GM19463 (cell line): ENCODE results near the gene CNRIP1.

ENCODE experiments used
- ATAC-seq: cut with Tn5 transposase; IDR thresholded peaks from one replicate; pipeline ENCODE4 v1.9.1; 2021; ENCODE audit warnings: mild to moderate bottlenecking, moderate library complexity; ENCODE audit not compliant: unreplicated experiment

The CNRIP1 gene

DNA sequence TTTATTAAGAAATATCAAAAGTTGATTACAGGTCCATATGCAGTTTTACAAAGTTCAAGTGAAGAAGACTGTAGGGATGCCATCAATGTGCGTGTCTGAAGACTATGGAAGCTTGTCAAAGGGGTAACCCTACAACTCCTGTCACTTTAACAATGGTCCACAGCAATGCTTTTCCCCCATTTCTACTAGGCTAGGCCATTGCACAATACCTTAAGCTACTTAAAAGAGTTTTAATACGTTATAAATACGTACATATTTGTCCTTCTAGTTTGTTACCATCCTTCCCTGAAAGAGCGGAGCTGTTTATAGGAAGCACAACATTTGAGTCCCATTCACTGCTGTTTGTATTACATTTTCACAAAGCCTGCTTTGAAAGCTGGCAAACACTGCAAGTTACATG is 26.7 kb downstream of the CNRIP1 start:
- ATAC-seq, result no peak

DNA sequence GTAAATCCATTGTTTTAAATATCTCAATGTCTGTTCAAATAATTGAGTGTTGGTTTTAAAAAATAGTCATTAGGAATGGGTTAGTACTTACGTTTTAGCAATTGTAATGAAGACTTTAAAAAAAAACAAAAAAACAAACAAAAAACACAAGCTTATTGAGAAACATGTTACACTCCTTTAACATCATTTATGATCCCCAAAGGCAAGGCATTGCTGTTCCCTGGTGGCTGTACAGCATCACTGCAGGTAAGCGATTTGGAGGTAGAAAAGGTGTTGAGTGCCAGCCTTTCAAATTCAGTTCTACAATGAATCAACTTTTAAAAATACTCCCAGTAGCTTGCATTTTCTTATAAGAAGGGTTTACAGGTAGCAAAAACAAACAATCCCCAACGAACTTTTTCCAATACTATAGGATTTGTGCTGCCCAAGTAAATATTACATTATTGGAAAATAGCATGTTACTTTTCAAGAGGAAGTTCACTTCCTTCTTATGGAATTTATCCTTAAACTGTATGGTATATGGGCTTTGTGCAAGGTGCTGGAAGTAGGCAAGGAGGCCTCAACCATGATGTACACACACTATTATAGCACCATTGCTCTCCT is 27.5 kb downstream of the CNRIP1 start:
- no peak for ATAC-seq

DNA sequence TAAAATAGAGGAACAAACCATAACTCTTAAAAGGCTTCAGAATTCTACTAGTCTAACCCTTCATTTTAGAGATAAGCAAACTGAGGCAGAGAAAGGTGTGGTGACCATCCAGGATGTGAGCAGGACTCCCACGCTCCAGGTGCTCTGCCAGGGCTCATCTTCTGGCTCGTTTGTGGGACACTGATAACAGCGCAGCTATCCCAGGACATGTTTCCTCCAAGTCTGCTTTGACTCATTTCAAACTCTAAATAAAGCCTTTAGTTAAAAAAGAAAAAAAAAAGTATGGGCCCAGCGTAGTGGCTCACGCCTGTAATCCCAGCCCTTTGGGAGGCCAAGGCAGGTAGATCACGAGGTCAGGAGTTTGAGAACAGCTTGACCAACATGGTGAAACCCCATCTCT is 28.4 kb downstream of the CNRIP1 start:
- ATAC-seq, result no peak

DNA sequence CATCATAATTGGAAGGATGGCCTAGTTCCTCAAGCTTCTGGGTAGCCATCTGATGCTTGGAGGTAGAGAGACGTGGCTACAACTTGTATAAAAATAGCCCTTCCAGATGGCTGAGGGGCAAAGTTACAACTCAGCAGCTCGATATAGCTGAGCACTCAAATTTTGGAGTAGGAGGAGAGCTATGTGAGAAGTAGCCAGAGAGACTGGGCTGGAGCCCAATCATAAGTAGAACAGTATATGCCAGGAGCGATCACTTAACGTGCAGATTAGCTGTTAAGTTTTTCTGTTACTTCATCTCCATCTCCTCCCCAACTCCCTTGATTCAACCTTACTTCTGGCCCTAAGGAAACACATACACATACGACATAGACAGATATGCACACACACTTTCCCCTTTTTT is 28.8 kb downstream of the CNRIP1 start:
- ATAC-seq, result no peak

DNA sequence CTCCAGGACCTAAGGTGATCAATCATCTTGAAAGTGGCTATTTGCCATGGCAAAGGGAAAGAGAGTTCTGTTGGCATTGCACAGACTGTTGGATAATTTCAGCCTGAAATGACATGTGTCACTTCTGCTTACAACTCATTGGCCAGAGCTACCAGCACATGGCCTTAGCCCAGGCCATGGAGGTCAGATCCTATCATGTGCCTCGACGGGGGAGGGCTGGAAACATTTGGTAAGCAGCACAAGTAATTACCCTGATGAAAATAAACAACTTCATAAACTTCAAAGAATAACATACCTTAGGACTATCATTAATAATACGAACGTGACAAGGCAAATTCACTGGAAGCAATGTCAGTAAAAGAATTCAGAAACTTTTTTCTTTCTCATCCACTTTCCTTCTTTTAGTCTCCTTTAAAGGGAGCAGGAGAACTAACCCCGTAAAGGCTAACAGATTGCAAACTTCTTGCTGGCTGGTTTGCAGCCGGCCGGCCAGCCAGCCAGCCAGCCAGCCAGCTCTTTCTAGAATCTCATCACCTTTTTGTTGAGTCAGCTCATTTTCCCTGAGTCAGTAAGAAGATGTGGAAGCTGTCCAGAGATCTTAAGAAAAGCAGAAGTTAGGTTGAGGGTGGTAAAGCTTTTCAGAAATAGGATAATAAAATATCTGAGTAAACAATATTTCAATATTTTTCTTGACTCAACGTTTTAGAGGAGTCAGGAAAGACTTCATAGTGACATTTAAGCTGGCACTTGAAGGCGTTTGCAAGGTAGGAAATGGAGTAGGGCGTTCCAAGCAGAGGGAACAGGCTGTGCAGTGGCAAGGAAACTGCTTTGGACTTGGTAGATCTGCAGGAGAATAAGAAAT is 31.9 kb downstream of the CNRIP1 start:
- ATAC-seq, result no peak

DNA sequence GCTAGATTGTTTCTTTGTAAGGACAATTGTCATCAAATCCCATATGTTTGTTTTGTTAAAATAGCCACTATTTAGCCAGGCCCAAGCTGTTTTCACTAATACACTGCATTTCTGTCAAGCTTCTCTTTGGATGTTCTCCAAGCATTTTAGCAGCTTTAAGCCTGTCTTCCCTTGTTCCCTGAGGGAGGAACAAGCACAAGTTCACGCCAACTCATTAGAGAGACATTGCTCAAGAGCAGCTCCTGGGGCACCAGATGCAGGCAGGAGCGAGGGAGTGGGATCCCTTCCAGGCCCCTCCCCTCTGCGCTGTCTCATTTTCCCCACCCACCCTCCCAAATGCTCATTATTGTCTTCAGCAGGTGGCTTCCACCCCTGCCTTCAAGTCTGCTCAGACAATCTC is 34.9 kb downstream of the CNRIP1 start:
- ATAC-seq, result no peak

DNA sequence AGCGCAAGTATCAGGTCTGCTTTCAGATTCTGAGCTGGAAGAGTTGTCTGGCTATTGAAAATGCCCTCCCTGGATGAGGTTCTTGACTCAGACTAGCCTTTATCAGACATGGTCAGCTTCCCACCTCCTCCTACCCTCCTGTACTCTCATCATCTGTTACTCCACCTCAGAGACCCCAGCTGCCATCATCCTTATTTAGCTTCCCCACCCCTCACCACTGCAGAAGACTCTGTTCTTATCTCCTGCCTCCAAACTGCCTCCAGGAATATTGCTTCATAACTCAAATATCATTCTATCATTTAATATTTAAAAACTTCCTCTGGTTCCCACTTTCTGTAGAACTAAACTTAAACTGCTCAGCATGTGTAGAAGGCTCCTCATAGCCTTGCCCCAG is 36.3 kb downstream of the CNRIP1 start:
- ATAC-seq, result no peak

DNA sequence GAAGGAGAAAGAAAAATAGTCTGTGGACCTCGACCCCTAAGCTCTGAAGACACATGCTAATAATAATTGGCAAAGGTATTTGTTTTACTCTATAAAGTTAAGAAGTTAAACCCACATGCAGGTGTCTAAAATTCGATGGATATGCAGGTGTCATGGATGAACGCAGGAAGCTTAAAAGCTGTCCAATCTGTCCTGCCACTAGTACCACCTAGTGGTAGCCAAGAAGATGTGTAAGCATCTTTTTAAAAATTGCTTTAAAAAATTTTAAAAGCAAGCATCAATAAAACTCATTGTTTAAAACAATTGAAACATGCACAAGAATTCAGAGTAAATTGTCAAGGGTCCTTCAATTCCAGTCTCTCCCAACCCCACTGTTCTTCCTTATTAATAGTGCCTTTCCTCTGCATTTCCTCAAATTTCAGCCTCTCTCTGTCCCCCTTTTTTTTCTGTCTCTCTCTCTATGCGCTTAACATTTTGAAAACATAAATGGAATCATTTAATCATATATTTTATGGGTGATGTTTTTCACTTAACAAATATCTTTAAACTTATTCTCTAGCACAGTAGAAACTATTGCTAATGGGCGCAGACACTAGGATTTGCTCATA is 36.8 kb downstream of the CNRIP1 start:
- no peak for ATAC-seq

DNA sequence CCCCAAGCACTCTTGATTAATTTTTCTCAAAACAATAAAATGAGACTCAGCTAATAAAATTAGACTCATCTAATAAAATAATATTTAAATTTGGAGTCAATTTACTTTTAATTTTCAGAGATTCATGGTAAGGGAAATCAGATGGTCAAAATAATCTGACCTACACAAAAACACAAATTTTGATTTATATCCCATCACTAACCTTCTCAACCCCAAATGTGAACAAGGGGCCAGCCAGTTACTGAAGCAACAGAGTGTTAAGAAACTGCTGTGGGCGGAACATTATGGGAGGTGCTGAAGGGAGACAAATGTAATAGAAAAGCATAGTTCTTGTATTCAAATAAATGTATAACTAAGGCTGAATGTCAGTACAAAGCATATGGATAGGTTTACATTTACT is 39.0 kb downstream of the CNRIP1 start:
- ATAC-seq, result no peak

DNA sequence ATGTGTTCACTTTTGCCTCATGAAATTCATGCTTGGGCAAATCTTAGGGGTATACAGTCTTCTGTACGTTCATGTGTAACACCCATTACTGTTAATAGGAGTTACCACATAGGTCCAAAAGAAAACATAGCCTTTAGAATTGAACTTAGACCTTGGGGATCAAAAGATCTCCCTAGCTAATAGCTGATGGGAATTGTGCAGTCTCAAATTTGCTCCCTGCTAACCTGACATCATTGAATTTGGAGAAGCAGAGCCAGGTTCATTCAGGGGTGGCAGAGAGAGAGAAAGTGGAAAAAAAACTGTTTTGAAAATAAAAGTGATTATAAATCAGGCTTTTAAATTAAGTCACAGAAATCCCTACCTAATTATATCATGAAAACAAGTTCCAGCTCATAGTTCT is 39.4 kb downstream of the CNRIP1 start:
- ATAC-seq, result no peak

DNA sequence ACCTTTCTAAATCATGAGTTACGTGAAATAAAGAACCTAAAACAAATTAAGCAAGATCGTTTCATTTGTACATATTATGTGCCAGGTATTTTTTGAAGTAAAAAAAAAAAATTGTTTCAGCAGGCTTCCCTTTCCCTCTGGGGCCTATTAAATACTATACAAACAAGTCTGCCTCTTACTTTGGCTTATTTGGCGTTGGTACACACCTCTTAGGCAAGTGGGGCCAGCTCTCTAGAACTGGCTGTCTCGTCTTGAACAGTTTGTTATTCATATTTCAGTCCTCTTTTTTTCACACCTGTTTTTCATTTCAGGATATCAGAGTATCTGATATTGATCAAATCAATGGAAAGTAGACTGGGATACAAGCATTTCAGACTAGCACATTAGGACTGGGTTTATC is 40.1 kb downstream of the CNRIP1 start:
- ATAC-seq, result no peak

DNA sequence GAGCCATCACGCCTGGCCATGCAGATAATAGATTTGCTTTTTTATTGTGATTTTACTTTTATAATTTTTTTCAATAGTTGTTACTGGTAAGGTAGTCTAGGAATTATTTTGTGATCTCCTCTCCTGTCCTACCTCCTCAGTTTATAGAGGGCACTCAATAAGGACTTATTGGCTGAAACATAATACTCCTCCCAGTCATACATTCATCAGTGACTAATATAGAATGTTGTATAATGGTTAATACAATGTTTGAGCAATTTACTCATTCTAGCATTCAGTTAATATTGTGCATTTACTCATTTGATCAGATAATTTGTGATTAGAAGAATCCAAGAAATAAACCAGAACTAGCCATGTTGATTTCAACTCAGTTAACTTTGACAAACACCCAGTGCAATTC is 41.6 kb downstream of the CNRIP1 start:
- ATAC-seq, result no peak

DNA sequence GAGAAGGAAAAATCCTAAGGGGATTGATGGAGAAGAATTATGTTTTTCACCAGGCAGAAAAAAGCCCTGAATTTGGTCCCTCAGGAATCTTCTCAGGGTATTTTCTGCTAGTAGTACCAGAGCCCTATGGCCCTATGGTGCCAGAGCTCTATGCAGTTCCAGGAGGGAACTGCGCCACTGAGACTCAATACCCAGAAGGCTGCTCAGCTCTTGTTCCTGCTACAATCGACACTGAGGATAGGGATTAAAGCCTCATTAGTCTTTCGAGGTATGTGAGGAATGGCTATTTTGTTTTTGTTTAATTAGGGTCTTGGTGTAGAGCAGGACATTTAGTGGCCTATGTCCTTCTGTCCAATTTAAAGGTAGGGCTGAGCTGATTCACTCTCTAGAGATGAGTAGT is 45.7 kb downstream of the CNRIP1 start:
- no peak for ATAC-seq

DNA sequence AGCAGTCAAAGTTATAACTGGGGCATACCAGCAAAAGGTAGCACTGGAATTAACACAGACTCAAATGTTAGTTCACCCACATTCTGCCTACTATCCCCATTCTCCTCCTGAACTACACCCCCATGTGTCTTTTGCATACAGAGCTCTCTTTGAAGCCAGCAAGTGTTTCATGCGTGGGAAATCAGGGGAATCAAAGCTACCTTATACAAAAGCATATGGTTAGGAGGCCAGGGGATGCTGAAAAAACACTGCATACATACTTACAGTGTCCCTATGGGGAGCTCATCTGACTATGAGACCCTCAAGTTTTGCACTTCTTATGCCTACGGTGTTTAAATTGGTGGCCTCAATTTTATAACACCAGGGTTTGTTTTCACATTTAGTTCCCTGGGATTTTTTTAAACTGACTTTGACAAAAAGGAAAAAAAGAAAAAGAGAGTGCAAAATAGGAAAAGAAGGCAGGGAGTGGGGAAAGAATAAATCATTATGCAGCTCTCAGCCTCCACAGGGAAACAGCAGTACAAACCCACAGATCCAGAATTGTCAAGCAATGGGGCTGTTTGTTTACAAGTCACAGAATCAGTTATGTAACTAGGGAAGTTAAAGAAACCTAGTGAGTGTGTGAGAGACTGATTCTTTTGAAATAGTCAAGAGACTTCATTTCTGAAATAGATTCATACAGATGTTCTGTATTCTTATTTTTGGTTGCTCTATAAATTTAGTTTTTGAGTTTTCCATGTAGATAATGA is 47.3 kb downstream of the CNRIP1 start:
- no peak for ATAC-seq

DNA sequence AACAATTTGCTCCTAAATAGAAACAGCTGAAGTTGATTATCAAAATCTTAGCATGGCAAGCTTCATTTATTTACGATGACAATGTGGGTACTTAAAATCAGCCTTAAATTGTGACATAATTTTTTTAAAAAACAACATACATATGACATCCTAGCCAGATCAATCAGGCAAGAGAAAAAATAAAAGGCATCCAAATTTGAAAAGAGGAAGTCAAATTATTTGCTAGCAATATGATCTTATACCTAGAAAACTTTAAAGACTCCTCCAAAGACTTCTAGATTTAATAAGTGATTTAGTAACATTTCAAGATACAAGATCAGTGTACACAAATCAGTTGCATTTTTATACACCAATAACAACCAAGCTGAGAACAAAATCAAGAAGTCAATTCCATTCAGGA is 53.1 kb downstream of the CNRIP1 start:
- no peak for ATAC-seq

DNA sequence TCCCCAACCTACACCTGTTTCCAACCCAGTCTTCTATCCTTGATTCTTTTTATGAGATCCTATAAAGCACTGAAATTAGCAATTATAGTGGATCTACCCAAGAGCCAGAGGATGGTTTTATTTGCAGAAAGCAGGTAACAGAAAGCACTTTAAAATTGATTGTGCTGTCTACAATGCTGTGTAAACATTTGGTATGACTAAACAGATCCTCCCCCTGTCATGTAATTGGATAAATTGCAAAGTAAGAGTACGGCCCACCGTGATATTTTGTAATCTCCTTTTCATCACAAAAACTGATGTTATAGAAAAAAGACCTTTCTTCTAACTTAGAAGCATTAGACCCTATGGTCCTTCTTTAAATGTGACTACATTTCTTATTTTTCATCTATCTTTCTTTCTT is 56.1 kb downstream of the CNRIP1 start:
- ATAC-seq, result no peak

DNA sequence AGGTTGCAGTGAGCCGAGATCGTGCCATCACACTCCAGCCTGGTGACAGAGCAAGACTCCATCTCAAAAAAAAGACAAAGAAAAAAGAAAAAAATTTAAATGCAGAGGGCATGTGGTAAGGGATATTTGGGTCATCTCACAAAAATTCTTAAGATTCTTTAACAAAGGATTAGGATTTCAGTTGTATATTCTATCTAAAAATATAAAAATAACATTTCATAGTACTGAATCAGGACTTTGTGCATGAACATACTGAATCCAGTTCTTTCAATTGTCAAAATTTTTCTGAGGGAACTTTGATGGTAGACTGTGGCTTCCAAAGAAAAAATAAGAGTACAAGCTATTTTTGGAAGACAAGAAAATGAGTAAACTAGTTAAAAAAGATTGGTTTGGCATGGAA is 60.9 kb downstream of the CNRIP1 start:
- no peak for ATAC-seq

DNA sequence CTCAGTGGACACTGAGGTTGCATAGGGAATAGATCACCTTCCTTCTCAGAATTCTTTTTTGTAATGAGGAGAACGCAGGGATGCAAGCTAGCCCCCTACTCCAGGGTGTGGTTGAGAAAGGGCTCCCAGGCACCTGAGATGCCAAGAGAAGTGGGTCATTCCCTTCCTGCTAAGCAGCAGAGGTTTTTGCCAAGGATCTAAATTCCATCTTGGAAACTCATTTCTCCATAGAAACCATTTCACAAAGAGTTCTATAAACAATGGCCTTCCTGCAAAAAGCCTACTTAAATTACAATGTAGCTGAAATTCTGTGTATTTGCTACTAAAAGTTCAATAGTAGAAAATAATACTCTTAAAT is 63.7 kb downstream of the CNRIP1 start:
- ATAC-seq, result no peak

DNA sequence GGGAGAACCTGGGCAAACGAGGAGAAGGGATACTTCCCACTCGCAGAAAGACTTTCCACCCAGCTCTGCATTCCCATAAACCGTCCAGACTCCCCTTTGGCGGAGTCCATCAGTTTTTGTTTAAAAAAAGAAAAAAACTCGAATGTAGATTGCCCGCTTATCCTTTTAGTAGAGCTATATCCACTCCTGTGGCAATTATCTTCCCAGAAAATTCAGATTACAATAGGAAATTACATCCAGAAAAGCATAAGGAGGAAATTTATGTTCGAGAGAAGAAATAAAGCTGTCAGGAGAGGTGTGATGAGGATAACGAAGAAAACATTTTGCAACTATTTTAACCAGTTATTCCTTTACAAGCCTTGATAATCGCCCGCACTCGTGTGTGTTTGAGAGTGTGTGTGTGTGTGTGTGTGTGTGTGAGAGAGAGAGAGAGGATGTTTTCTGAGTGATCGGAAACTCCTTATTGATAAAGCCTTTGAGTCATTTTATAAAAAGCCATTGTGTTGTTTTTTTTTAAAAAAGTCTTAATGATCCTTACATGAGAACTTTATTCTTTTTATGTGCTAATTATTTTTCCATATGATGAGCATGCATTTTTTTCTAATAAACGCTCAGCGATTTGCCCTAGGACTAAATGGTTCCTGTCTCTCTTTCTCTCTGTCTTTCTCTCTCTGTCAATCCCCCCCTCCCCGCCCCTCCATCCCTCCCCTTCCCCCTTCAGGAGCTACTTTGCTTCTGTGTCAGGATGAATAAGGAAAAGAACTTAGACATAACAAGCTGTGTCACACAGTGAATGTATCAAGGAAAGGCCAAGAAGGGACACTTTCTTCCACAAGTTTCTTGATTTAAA is 66.3 kb downstream of the CNRIP1 start:
- no peak for ATAC-seq

DNA sequence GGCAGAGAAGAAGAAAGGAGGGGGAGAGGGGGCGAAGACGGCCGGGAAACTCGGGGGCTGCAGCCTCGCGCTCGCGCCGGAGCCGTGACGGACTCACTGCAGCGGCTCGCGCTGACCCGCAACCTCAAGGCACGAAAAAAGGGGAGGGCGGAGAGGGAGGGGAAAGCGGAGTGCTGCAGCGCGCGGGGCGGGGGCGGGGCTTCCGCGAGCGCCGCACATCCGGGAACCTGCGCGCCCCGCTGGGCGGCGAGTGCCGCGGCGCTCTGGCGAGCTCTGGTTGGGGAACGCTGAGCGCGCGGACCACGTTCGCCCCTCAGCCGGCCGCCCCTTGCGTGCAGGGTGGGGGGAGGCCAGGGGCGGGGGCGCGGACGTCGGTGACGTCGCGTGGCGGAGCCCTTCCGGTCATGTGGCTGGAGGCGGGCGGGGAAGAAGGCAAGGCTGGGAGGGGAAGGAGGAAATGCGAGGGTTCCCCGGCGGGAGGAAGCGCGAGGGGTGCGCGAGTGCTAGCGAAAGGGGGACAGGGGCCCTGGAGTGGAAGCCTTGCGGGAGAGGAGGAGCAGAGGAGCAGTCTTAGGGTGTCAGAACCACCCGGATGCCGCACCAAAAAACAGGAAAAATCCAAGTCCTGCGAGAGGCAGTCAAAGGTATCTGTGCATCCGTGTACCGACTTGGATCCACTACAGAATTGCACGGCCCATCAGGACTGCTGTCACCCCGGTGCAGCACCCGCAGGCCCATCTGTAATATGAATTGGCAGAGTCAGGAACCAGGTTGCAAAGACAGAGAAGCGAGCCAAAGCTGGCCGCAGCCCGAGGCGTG is 67.1 kb downstream of the CNRIP1 start, which contains the start of gene PPP3R1:
TSS of gene PPP3R1 (minus strand) at position 133 of the 819 bp plus-strand sequence. CDS start 405 bp downstream, outside the sequence.
- peak; percentile 83 for ATAC-seq
